H9 (cell line): ENCODE data around the gene NDUFA5. TPM values are rescaled to one million over a fixed set of nuclear protein-coding genes. Genes with fewer than 3 reads are reported as not detected.

Experiments
- DNase-seq: peaks from one replicate; pipeline ENCODE4 v3.0.0-alpha.2; 2017
- H2AFZ ChIP-seq: one replicate; pipeline ENCODE4 v1.6.1; 2013; ENCODE audit warnings: mild to moderate bottlenecking, low read length, control low read depth, moderate library complexity
- H2AK5ac ChIP-seq: 2 replicates; pipeline ENCODE4 v1.6.1; 2013; ENCODE audit warnings: low read length, control low read depth, mixed read lengths; ENCODE audit not compliant: insufficient read length
- H2BK120ac ChIP-seq: one replicate; pipeline ENCODE4 v1.6.1; 2013; ENCODE audit warnings: low read depth, mild to moderate bottlenecking, low read length, control low read depth, inconsistent platforms; ENCODE audit not compliant: poor library complexity, severe bottlenecking
- H2BK12ac ChIP-seq: 2 replicates; pipeline ENCODE4 v1.6.1; 2013; ENCODE audit warnings: low read length, control low read depth, mixed read lengths, low read depth; ENCODE audit not compliant: insufficient read length
- H2BK15ac ChIP-seq: 2 replicates; pipeline ENCODE4 v1.6.1; 2013; ENCODE audit warnings: low read depth, low read length, control low read depth
- H2BK20ac ChIP-seq: one replicate; pipeline ENCODE4 v1.6.1; 2013; ENCODE audit warnings: low read depth, mild to moderate bottlenecking, low read length, control low read depth, inconsistent platforms; ENCODE audit not compliant: poor library complexity, severe bottlenecking
- H2BK5ac ChIP-seq: 2 replicates; pipeline ENCODE4 v1.6.1; 2013; ENCODE audit warnings: low read length, control low read depth, mixed read lengths; ENCODE audit not compliant: insufficient read length
- H3K14ac ChIP-seq: 2 replicates; pipeline ENCODE4 v1.6.1; 2013; ENCODE audit warnings: low read length, control low read depth; ENCODE audit not compliant: insufficient read depth
- H3K18ac ChIP-seq: 2 replicates; pipeline ENCODE4 v1.6.1; 2013; ENCODE audit warnings: low read depth, mild to moderate bottlenecking, mixed read lengths, low read length, control low read depth; ENCODE audit not compliant: insufficient read length
- H3K23ac ChIP-seq: 2 replicates; pipeline ENCODE4 v1.6.1; 2013; ENCODE audit warnings: low read length, control low read depth, mixed read lengths, low read depth; ENCODE audit not compliant: insufficient read length
- H3K23me2 ChIP-seq: 2 replicates; pipeline ENCODE4 v1.6.1; 2013; ENCODE audit warnings: low read depth, mild to moderate bottlenecking, mixed read lengths, low read length, control low read depth; ENCODE audit not compliant: insufficient read length, poor library complexity, severe bottlenecking
- H3K27ac ChIP-seq: 2 replicates; pipeline ENCODE4 v1.5.1; 2013; ENCODE audit warnings: low read length, control low read depth, mixed read lengths, low read depth; ENCODE audit not compliant: insufficient read length
- H3K27me3 ChIP-seq: 2 replicates; pipeline ENCODE4 v1.6.1; 2013; ENCODE audit warnings: low read length, control low read depth, inconsistent platforms; ENCODE audit not compliant: insufficient read depth
- H3K4ac ChIP-seq: 2 replicates; pipeline ENCODE4 v1.6.1; 2013; ENCODE audit warnings: low read depth, mild to moderate bottlenecking, control low read depth, inconsistent platforms, low read length, moderate library complexity
- H3K4me1 ChIP-seq: 2 replicates; pipeline ENCODE4 v1.6.1; 2013; ENCODE audit warnings: low read length, control low read depth, inconsistent platforms; ENCODE audit not compliant: insufficient read depth
- H3K4me2 ChIP-seq: 2 replicates; pipeline ENCODE4 v1.6.1; 2013; ENCODE audit warnings: low read length, control low read depth, mixed read lengths; ENCODE audit not compliant: insufficient read length, insufficient read depth
- H3K56ac ChIP-seq: 2 replicates; pipeline ENCODE4 v1.6.1; 2013; ENCODE audit warnings: low read depth, mild to moderate bottlenecking, mixed read lengths, low read length, control low read depth; ENCODE audit not compliant: insufficient read length
- H3K79me1 ChIP-seq: 2 replicates; pipeline ENCODE4 v1.6.1; 2013; ENCODE audit warnings: low read depth, mild to moderate bottlenecking, moderate library complexity, low read length, control low read depth, inconsistent platforms; ENCODE audit not compliant: insufficient read depth, poor library complexity, severe bottlenecking
- H3K79me2 ChIP-seq: 2 replicates; pipeline ENCODE4 v1.6.1; 2013; ENCODE audit warnings: low read length, control low read depth, inconsistent platforms; ENCODE audit not compliant: insufficient read depth
- H3K9ac ChIP-seq: 2 replicates; pipeline ENCODE4 v1.6.1; 2013; ENCODE audit warnings: low read length, control low read depth, mixed read lengths; ENCODE audit not compliant: insufficient read length; ENCODE audit errors: extremely low read depth
- H3K9me3 ChIP-seq: one replicate; pipeline ENCODE4 v1.6.1; 2013; ENCODE audit warnings: low read depth, low read length, inconsistent platforms; ENCODE audit not compliant: control insufficient read depth
- H3T11ph ChIP-seq: one replicate; pipeline ENCODE4 v1.6.1; 2013; ENCODE audit warnings: mild to moderate bottlenecking, low read length, control low read depth, inconsistent platforms
- H4K20me1 ChIP-seq: one replicate; pipeline ENCODE4 v1.6.1; 2013; ENCODE audit not compliant: control insufficient read depth, insufficient read length, insufficient read depth
- H4K5ac ChIP-seq: 2 replicates; pipeline ENCODE4 v1.6.1; 2013; ENCODE audit warnings: low read depth, mild to moderate bottlenecking, mixed read lengths, low read length, control low read depth; ENCODE audit not compliant: insufficient read length
- H4K8ac ChIP-seq: replicated peaks from 2 replicates; pipeline ENCODE4 v1.6.1; 2013; ENCODE audit warnings: low read length, control low read depth, mixed read lengths, low read depth; ENCODE audit not compliant: insufficient read length
- H4K91ac ChIP-seq: 2 replicates; pipeline ENCODE4 v1.6.1; 2013; ENCODE audit warnings: low read depth, mild to moderate bottlenecking, moderate library complexity, mixed read lengths, low read length, control low read depth; ENCODE audit not compliant: insufficient read length
- H3K27ac Mint-ChIP-seq, 3 experiments: 2 replicates in 2 of 3; 3 replicates in 1 of 3; pipeline ENCODE4 v1.8.0; 2020 to 2021; ENCODE audit warnings: mixed read lengths in 3 of 3, mild to moderate bottlenecking in 1 of 3, moderate library complexity in 1 of 3
- H3K27me3 Mint-ChIP-seq: 2 replicates; pipeline ENCODE4 v1.8.0; 2021; ENCODE audit warnings: low read depth, mild to moderate bottlenecking, moderate library complexity, mixed read lengths
- H3K36me3 Mint-ChIP-seq, 3 experiments: 2 replicates in 2 of 3; 3 replicates in 1 of 3; pipeline ENCODE4 v1.8.0; 2020 to 2021; ENCODE audit warnings: low read depth in 3 of 3, mixed read lengths in 3 of 3; ENCODE audit not compliant: insufficient read depth in 1 of 3
- H3K4me1 Mint-ChIP-seq, 2 experiments: 2 replicates each; pipeline ENCODE4 v1.8.0; 2020; ENCODE audit warnings: mixed read lengths in 2 of 2
- H3K4me3 Mint-ChIP-seq, 2 experiments: 2 replicates in 1 of 2; 3 replicates in 1 of 2; pipeline ENCODE4 v1.8.0; 2020 to 2021; ENCODE audit warnings: mild to moderate bottlenecking in 2 of 2, mixed read lengths in 2 of 2, moderate library complexity in 1 of 2
- H3K9me3 Mint-ChIP-seq, 2 experiments: 2 replicates in 1 of 2; 3 replicates in 1 of 2; pipeline ENCODE4 v1.8.0; 2020; ENCODE audit warnings: mild to moderate bottlenecking in 2 of 2, mixed read lengths in 2 of 2, moderate library complexity in 1 of 2
- CTCF ChIP-seq: fragments of 200-600 bp; sonication (generic); conservative IDR thresholded peaks from 3 replicates; pipeline ENCODE4 v1.8.0; 2021; ENCODE audit warnings: antibody characterized with exemption, mild to moderate bottlenecking
- WGBS: extraction: QIAGEN DNeasy Blood & Tissue Kit; methylation state at CpG from one replicate; pipeline ENCODE4 v1.1.7; 2013; ENCODE audit warnings: missing lambda C conversion rate, low lambda C conversion rate, mixed read lengths; ENCODE audit not compliant: insufficient read length; ENCODE audit errors: extremely low coverage; 5-methylcytosine and 5-hydroxymethylcytosine counted together
- total RNA-seq: library from RNA; stranded (reverse); gene quantifications from 2 replicates; pipeline ENCODE4 v1.2.1, GENCODE V29; 2021

The NDUFA5 gene
- total RNA-seq, 1 experiment from 2014 or later: 76.5 TPM

GRCh38 chr7:123569352-123570010 is 11.9 kb upstream of the NDUFA5 start:
- Histone ChIP-seq H2BK12ac (no peak overlapping the region), H3K9me3 (no peaks in the 10 kb centered on the region), H3K23me2 (no peaks in the 10 kb centered on the region), H4K20me1 (no peaks in the 10 kb centered on the region), H4K5ac (no peak overlapping the region), H3K79me2 (no peaks in the 10 kb centered on the region), H3K4me2 (no peak overlapping the region), H3T11ph (no peak overlapping the region), H2BK15ac (no peak overlapping the region), H3K27me3 (no peaks in the 10 kb centered on the region), H3K4ac (no peak overlapping the region), H4K91ac (no peak overlapping the region), H2BK5ac (no peak overlapping the region), H2AFZ (no peak overlapping the region), H3K27ac (no peak overlapping the region), H3K14ac (no peak overlapping the region), H3K4me1 (no peaks in the 10 kb centered on the region; the same call in 1 of the 2 replicates), H3K79me1 (no peaks in the 10 kb centered on the region), H3K18ac (no peak overlapping the region), H2AK5ac (no peak overlapping the region), H4K8ac (no peak overlapping the region), H3K23ac (no peak overlapping the region), H3K9ac (no peak overlapping the region), H2BK20ac (no peak overlapping the region), H2BK120ac (no peak overlapping the region), H3K56ac (no peak overlapping the region)
- H3K36me3 Mint-ChIP-seq: no peaks in the 10 kb centered on the region; a peak in 1 of 7 replicates
- H3K27ac Mint-ChIP-seq: no peak overlapping the region; a peak in 1 of 7 replicates
- H3K27me3 Mint-ChIP-seq: no peaks in the 10 kb centered on the region
- DNase-seq: no peak
- no CpG with 5 or more reads among the region's 2 CpGs for WGBS
- H3K4me1 Mint-ChIP-seq: peaks cover 13 to 14% of the 10 kb centered on the region in 2 experiments
- H3K4me3 Mint-ChIP-seq: no peak overlapping the region
- TF ChIP-seq CTCF: no peak
- H3K9me3 Mint-ChIP-seq: no peaks in the 10 kb centered on the region
